Adipocyte (in vitro differentiated cells): ENCODE measurements around the gene MANSC1.
A peak's percentile ranks its signal among the peaks of the same experiment; 100 is the strongest.

Source experiments
- DNase-seq: peaks from one replicate; pipeline ENCODE4 v3.0.0-alpha.2; 2015; ENCODE audit warnings: low read depth
- H3K27me3 ChIP-seq: replicated peaks from 2 replicates; pipeline ENCODE4 v1.7.0; 2013; ENCODE audit warnings: mild to moderate bottlenecking, low read length, moderate library complexity; ENCODE audit not compliant: control insufficient read depth, insufficient read depth
- H3K36me3 ChIP-seq: 2 replicates; pipeline ENCODE4 v1.7.0; 2013; ENCODE audit warnings: low read length, mild to moderate bottlenecking, moderate library complexity; ENCODE audit not compliant: control insufficient read depth, insufficient read depth, severe bottlenecking
- H3K4me1 ChIP-seq: 2 replicates; pipeline ENCODE4 v1.7.0; 2013; ENCODE audit warnings: mild to moderate bottlenecking, low read length, moderate library complexity; ENCODE audit not compliant: control insufficient read depth, insufficient read depth
- H3K4me3 ChIP-seq: 2 replicates; pipeline ENCODE4 v1.7.0; 2013; ENCODE audit warnings: mild to moderate bottlenecking, low read length, moderate library complexity
- H3K9ac ChIP-seq: 2 replicates; pipeline ENCODE4 v1.7.0; 2013; ENCODE audit warnings: mild to moderate bottlenecking, low read length, moderate library complexity
- H3K9me3 ChIP-seq: 2 replicates; pipeline ENCODE4 v1.7.0; 2013; ENCODE audit warnings: mild to moderate bottlenecking, low read length, moderate library complexity; ENCODE audit not compliant: control insufficient read depth

The MANSC1 gene

GRCh38 chr12:12349711-12350665, at the start of gene MANSC1:
TSS of gene MANSC1 (minus strand) at chr12:12350242. CDS start at chr12:12343314, 6,928 bp downstream.
- Histone ChIP-seq H3K4me1 (no peaks in the 10 kb centered on the region), H3K9me3 (no peaks in the 10 kb centered on the region), H3K27me3 (no peaks in the 10 kb centered on the region), H3K36me3 (no peaks in the 10 kb centered on the region), H3K9ac (peak within 1 kb of the TSS; percentile 78), H3K4me3 (peak within 1 kb of the TSS; percentile 87)
- DNase-seq = peak; percentile 66

- Histone ChIP-seq H3K27me3 (no peaks in the 10 kb centered on the region), H3K9ac (no peak overlapping the region), H3K36me3 (no peaks in the 10 kb centered on the region), H3K4me3 (no peak overlapping the region), H3K4me1 (peaks cover 28% of the 10 kb centered on the region), H3K9me3 (no peaks in the 10 kb centered on the region)
- no peak for DNase-seq
These were observed 49.1 kb upstream of the MANSC1 start for GRCh38 chr12:12399161-12399560.

GRCh38 chr12:12398026-12398859, 48.2 kb upstream of the MANSC1 start:
- Histone ChIP-seq H3K9me3 (no peaks in the 10 kb centered on the region), H3K9ac (peak overlapping the region; percentile 20), H3K4me3 (peak overlapping the region; percentile 4), H3K36me3 (no peaks in the 10 kb centered on the region), H3K4me1 (peaks cover 28% of the 10 kb centered on the region), H3K27me3 (no peaks in the 10 kb centered on the region)
- DNase-seq = peak; percentile 96

DNA sequence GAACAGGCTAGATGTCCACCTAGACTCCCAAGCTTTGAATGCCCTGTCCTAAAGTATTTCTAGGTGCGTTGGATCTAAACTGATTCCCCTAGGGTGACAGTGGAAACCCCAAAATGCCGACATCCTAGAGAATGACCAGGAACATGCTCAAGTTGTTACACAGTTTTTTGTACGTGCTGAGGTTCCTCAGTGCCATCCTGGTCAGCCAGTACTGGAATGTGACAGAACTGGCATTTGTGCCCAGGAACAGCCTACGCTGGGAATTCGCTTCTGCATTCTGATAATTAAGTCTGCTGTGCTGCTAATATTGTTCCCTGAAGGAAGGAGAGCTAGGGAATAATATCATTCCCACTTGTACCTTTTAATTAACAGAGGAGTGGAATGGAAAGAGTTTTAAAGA, 47.1 kb upstream of the MANSC1 start:
- no peak for DNase-seq
- H3K9me3 ChIP-seq = no peaks in the 10 kb centered on the region
- no peak overlapping the region for H3K9ac ChIP-seq

GRCh38 chr12:12396694-12397093, 46.7 kb upstream of the MANSC1 start:
- DNase-seq = no peak
- H3K9me3 ChIP-seq = no peaks in the 10 kb centered on the region
- no peak overlapping the region for H3K4me3 ChIP-seq
- H3K4me1 ChIP-seq = peaks cover 28% of the 10 kb centered on the region
- H3K27me3 ChIP-seq = no peaks in the 10 kb centered on the region
- no peak overlapping the region for H3K9ac ChIP-seq
- H3K36me3 ChIP-seq = no peaks in the 10 kb centered on the region

More for the DNA sequence above, 47.1 kb upstream of the MANSC1 start:
- Histone ChIP-seq H3K27me3 (no peaks in the 10 kb centered on the region), H3K4me1 (peaks cover 28% of the 10 kb centered on the region), H3K36me3 (no peaks in the 10 kb centered on the region), H3K4me3 (no peak overlapping the region)

GRCh38 chr12:12393171-12393570, 43.1 kb upstream of the MANSC1 start:
- H3K4me3 ChIP-seq = no peak overlapping the region
- DNase-seq = no peak
- no peak overlapping the region for H3K9ac ChIP-seq
- no peaks in the 10 kb centered on the region for H3K27me3 ChIP-seq
- H3K4me1 ChIP-seq = peaks cover 10% of the 10 kb centered on the region
- no peaks in the 10 kb centered on the region for H3K36me3 ChIP-seq
- no peaks in the 10 kb centered on the region for H3K9me3 ChIP-seq

DNA sequence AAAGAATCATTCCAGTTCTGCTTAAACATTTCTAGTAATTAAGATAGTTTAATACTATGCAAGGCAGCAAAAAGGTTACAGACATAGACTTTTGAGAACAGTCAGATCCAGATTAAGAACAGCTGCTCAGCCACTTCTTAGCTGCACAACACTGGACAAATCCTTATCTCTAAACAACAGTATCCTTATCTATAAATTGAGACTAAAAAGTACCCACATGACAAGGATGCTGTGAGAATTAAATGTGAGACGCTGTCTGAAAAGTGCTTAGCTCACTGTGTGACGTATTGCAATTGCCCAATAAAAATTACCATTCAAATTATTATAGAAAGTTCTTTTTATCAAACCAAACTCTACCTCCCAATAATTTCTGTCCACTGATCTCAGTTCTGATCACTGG, 42.4 kb upstream of the MANSC1 start:
- no peak for DNase-seq

GRCh38 chr12:12387501-12387900, 37.5 kb upstream of the MANSC1 start:
- peak; percentile 44 for DNase-seq

More for the DNA sequence above, 42.4 kb upstream of the MANSC1 start:
- Histone ChIP-seq H3K9me3 (no peaks in the 10 kb centered on the region), H3K9ac (no peak overlapping the region), H3K36me3 (no peaks in the 10 kb centered on the region), H3K4me3 (no peak overlapping the region), H3K27me3 (no peaks in the 10 kb centered on the region), H3K4me1 (peaks cover 11% of the 10 kb centered on the region)

GRCh38 chr12:12384571-12385340, 34.7 kb upstream of the MANSC1 start:
- H3K9me3 ChIP-seq = no peaks in the 10 kb centered on the region
- no peak for DNase-seq
- no peak overlapping the region for H3K4me3 ChIP-seq
- no peaks in the 10 kb centered on the region for H3K27me3 ChIP-seq
- no peak overlapping the region for H3K9ac ChIP-seq
- H3K4me1 ChIP-seq = peaks cover 13% of the 10 kb centered on the region
- no peaks in the 10 kb centered on the region for H3K36me3 ChIP-seq

More at GRCh38 chr12:12387501-12387900, 37.5 kb upstream of the MANSC1 start:
- no peaks in the 10 kb centered on the region for H3K9me3 ChIP-seq
- peaks cover 13% of the 10 kb centered on the region for H3K4me1 ChIP-seq
- no peak overlapping the region for H3K9ac ChIP-seq
- no peaks in the 10 kb centered on the region for H3K36me3 ChIP-seq
- no peaks in the 10 kb centered on the region for H3K27me3 ChIP-seq
- H3K4me3 ChIP-seq = no peak overlapping the region

GRCh38 chr12:12381982-12382381, 31.9 kb upstream of the MANSC1 start:
- no peaks in the 10 kb centered on the region for H3K9me3 ChIP-seq

More at GRCh38 chr12:12381982-12382381, 31.9 kb upstream of the MANSC1 start:
- peaks cover 1% of the 10 kb centered on the region for H3K4me1 ChIP-seq
- H3K9ac ChIP-seq = no peak overlapping the region
- DNase-seq = no peak
- no peaks in the 10 kb centered on the region for H3K27me3 ChIP-seq
- no peaks in the 10 kb centered on the region for H3K36me3 ChIP-seq
- no peak overlapping the region for H3K4me3 ChIP-seq
